Karpas-422 (cell line): ENCODE measurements around the gene GIT1. TPM values are rescaled to one million over a fixed set of nuclear protein-coding genes. Genes with fewer than 3 reads are reported as not detected.

Source experiments
- DNase-seq: peaks from one replicate; pipeline ENCODE4 v3.0.0-alpha.2; 2015
- H2AFZ ChIP-seq: fragments of 200-600 bp; sonication (generic); 2 replicates; pipeline ENCODE4 v1.6.1; 2014; ENCODE audit warnings: antibody characterized with exemption, low read length, mixed read lengths
- H3K27ac ChIP-seq: fragments of 200-600 bp; sonication (generic); 2 replicates; pipeline ENCODE4 v1.5.1; 2014; ENCODE audit warnings: mild to moderate bottlenecking, low read length, moderate library complexity
- H3K27me3 ChIP-seq: fragments of 200-600 bp; sonication (generic); 2 replicates; pipeline ENCODE4 v1.6.1; 2014; ENCODE audit warnings: low read length, mixed read lengths
- H3K36me3 ChIP-seq: fragments of 200-600 bp; sonication (generic); 2 replicates; pipeline ENCODE4 v1.6.1; 2014; ENCODE audit warnings: low read length, mixed read lengths; ENCODE audit not compliant: insufficient read depth
- H3K4me1 ChIP-seq: fragments of 200-600 bp; sonication (generic); 2 replicates; pipeline ENCODE4 v1.6.1; 2014; ENCODE audit warnings: mild to moderate bottlenecking, low read length, mixed read lengths
- H3K4me2 ChIP-seq: fragments of 200-600 bp; sonication (generic); 2 replicates; pipeline ENCODE4 v1.6.1; 2014; ENCODE audit warnings: low read length, low read depth, mild to moderate bottlenecking; ENCODE audit not compliant: poor library complexity, severe bottlenecking
- H3K4me3 ChIP-seq: fragments of 200-600 bp; sonication (generic); 2 replicates; pipeline ENCODE4 v1.5.1; 2014; ENCODE audit warnings: mild to moderate bottlenecking, antibody characterized with exemption, low read length, mixed read lengths
- H3K79me2 ChIP-seq: fragments of 200-600 bp; sonication (generic); 2 replicates; pipeline ENCODE4 v1.6.1; 2014; ENCODE audit warnings: mild to moderate bottlenecking, low read length, mixed read lengths
- H3K9ac ChIP-seq: fragments of 200-600 bp; sonication (generic); 2 replicates; pipeline ENCODE4 v1.6.0; 2014; ENCODE audit warnings: low read length
- H3K9me2 ChIP-seq: fragments of 200-600 bp; sonication (generic), shearing (Covaris generic); replicated peaks from 2 replicates; pipeline ENCODE4 v1.6.0; 2014; ENCODE audit warnings: mild to moderate bottlenecking, low read length, moderate library complexity; ENCODE audit not compliant: insufficient read depth
- H3K9me3 ChIP-seq: fragments of 300-700, 200-600 bp; sonication (generic); 2 replicates; pipeline ENCODE4 v1.6.1; 2014; ENCODE audit warnings: low read length, mixed read lengths
- H4K20me1 ChIP-seq: fragments of 200-600 bp; sonication (generic); 2 replicates; pipeline ENCODE4 v1.6.1; 2014; ENCODE audit warnings: mild to moderate bottlenecking, antibody characterized with exemption, low read length, low read depth; ENCODE audit not compliant: insufficient read depth
- total RNA-seq: library from RNA; depleted of rRNA; stranded (reverse); fragments of >200 nt; shearing (Covaris generic); gene quantifications from 2 replicates; pipeline ENCODE4 v1.2.3, GENCODE V29; 2014; ENCODE audit warnings: low replicate concordance

The GIT1 gene
- total RNA-seq, 1 experiment from 2014 or later = 58.7 TPM

- Histone ChIP-seq H3K4me1 (peaks cover 48% of the 10 kb centered on the region), H3K9ac (peak within 1 kb of the TSS; percentile 76), H3K4me2 (peak within 1 kb of the TSS; percentile 97), H3K36me3 (no peaks in the 10 kb centered on the region), H2AFZ (peak within 1 kb of the TSS; percentile 73; the same call in 1 of the 2 replicates), H4K20me1 (peaks cover 44% of the 10 kb centered on the region), H3K79me2 (peaks cover 15% of the 10 kb centered on the region), H3K9me2 (no peaks in the 10 kb centered on the region), H3K9me3 (no peaks in the 10 kb centered on the region), H3K4me3 (peak within 1 kb of the TSS; percentile 94), H3K27me3 (no peaks in the 10 kb centered on the region), H3K27ac (peak within 1 kb of the TSS; percentile 15)
- DNase-seq = peak; percentile 84
These were observed 3.6 kb upstream of the GIT1 start, which contains the start of gene ANKRD13B for GRCh38 chr17:29592850-29593551. Gene ANKRD13B (plus strand): TSS chr17:29593132. CDS start chr17:29593622, 490 bp downstream.

- Histone ChIP-seq H3K79me2 (peaks cover 26% of the 10 kb centered on the region), H3K9ac (peak overlapping the region; percentile 97), H3K9me2 (no peaks in the 10 kb centered on the region), H3K9me3 (no peaks in the 10 kb centered on the region), H3K4me1 (peaks cover 59% of the 10 kb centered on the region), H4K20me1 (peaks cover 38% of the 10 kb centered on the region), H3K4me3 (peak overlapping the region; percentile 94), H3K36me3 (no peaks in the 10 kb centered on the region), H2AFZ (peak overlapping the region; percentile 93), H3K27me3 (no peaks in the 10 kb centered on the region), H3K27ac (peak overlapping the region; percentile 89), H3K4me2 (peak overlapping the region; percentile 97)
- peak; percentile 92 for DNase-seq
These were observed 2.5 kb upstream of the GIT1 start for GRCh38 chr17:29591737-29592608.

GRCh38 chr17:29591146-29591736, 1.8 kb upstream of the GIT1 start:
- Histone ChIP-seq H4K20me1 (peaks cover 32% of the 10 kb centered on the region), H3K79me2 (peaks cover 33% of the 10 kb centered on the region), H3K9ac (peak overlapping the region; percentile 97), H2AFZ (peak overlapping the region; percentile 93), H3K4me1 (peaks cover 66% of the 10 kb centered on the region), H3K36me3 (no peaks in the 10 kb centered on the region), H3K4me2 (peak overlapping the region; percentile 97), H3K9me3 (no peaks in the 10 kb centered on the region), H3K9me2 (no peaks in the 10 kb centered on the region), H3K27ac (peak overlapping the region; percentile 89), H3K27me3 (no peaks in the 10 kb centered on the region), H3K4me3 (peak overlapping the region; percentile 94)
- DNase-seq = peak; percentile 87

- Histone ChIP-seq H3K4me3 (peak overlapping the region; percentile 94), H3K9ac (peak overlapping the region; percentile 97), H3K4me1 (peaks cover 72% of the 10 kb centered on the region), H2AFZ (peak overlapping the region; percentile 93), H3K4me2 (peak overlapping the region; percentile 97), H4K20me1 (peaks cover 25% of the 10 kb centered on the region), H3K9me2 (no peaks in the 10 kb centered on the region), H3K27ac (peak overlapping the region; percentile 89), H3K79me2 (peaks cover 40% of the 10 kb centered on the region), H3K27me3 (no peaks in the 10 kb centered on the region), H3K9me3 (no peaks in the 10 kb centered on the region), H3K36me3 (no peaks in the 10 kb centered on the region)
- peak; percentile 93 for DNase-seq
These were observed 1.1 kb upstream of the GIT1 start for GRCh38 chr17:29590411-29591145.

DNA sequence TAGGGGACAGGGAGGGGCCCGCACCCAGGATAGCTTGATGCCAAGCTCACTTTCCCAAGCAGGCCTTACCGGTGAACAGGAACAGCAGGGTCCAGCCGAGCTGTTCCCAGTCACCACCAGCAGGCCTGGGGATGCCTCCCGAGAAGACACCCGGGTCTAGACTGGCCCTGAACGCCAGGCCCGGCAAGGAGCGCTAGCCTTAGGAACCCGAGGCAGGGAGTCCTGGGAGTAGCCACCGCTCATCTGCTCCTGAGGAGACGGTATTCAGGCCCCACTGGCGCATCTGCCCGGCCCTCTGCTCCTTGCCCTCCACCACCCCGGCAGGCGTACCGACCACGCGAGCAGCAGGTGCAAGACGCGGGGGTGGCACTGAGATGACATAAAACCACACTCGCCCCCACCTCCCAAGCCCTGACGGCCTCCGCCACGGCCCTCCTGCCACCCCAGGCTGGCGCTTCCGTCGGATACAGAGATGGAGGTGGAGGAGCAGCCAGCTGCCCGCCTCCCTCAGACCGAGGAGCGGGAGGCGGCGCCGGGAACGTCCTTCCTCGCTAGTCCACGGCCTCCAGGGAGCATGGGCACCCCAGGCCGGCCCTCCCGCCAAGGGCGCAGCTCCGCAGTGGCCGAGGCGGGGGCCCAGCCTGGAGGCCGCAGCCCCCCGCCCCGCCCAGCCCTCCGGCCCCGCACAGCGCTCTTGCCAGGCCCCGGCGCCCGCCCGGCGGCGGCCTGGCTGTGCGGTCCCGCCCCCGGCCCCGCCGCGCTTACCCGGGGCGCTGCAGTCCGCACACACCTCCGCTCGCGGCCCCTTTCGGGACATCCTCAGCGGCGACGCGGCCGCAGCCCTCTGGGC, 661 bp downstream of the GIT1 start:
- Histone ChIP-seq H3K4me1 (peaks cover 71% of the 10 kb centered on the region), H3K27me3 (no peaks in the 10 kb centered on the region), H3K4me2 (peak overlapping the region; percentile 88), H3K36me3 (peaks cover 8% of the 10 kb centered on the region), H3K27ac (peak overlapping the region; percentile 27; the same call in 1 of the 2 replicates), H3K4me3 (peak overlapping the region; percentile 99), H3K9ac (peak overlapping the region; percentile 95), H4K20me1 (peaks cover 11% of the 10 kb centered on the region; the same call in 1 of the 2 replicates), H3K79me2 (peaks cover 52% of the 10 kb centered on the region), H3K9me3 (no peaks in the 10 kb centered on the region; the same call in 1 of the 2 replicates), H3K9me2 (no peaks in the 10 kb centered on the region), H2AFZ (no peak overlapping the region)
- DNase-seq = peak; percentile 73

DNA sequence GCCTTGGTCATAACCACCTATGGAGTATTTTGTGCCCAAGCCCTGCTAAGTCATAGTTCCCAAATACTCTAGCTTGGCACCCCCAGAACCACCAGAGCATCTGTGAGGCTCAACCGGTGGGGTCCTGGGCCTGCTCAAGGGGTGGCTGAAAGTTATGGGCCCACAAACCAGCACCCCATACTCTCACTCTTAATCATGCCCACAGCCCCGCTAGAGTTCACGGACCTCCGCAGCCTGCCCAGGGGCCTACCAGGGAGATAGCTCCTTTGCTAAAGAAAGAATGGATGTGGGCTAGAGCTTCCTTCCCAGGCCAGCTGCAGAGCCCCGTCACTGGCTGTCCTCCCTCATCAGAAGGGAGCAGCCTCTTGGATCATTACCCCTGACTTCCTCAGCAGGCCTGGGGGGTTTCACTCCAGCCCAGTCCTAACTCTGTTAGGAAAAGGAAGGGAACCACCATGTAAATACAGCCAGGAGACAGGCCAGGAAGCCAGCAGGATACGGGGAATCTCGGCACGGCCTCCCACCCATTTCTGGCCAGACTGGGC, 1.4 kb downstream of the GIT1 start:
- Histone ChIP-seq H3K4me3 (peak overlapping the region; percentile 99), H3K27ac (peak overlapping the region; percentile 27; the same call in 1 of the 2 replicates), H3K9me2 (no peaks in the 10 kb centered on the region), H3K4me1 (peaks cover 68% of the 10 kb centered on the region), H3K9me3 (no peaks in the 10 kb centered on the region; the same call in 1 of the 2 replicates), H3K36me3 (peaks cover 15% of the 10 kb centered on the region), H3K9ac (peak overlapping the region; percentile 95), H2AFZ (no peak overlapping the region), H3K27me3 (no peaks in the 10 kb centered on the region), H3K4me2 (peak overlapping the region; percentile 88), H4K20me1 (peaks cover 11% of the 10 kb centered on the region; the same call in 1 of the 2 replicates), H3K79me2 (peaks cover 59% of the 10 kb centered on the region)
- DNase-seq = peak; percentile 56

DNA sequence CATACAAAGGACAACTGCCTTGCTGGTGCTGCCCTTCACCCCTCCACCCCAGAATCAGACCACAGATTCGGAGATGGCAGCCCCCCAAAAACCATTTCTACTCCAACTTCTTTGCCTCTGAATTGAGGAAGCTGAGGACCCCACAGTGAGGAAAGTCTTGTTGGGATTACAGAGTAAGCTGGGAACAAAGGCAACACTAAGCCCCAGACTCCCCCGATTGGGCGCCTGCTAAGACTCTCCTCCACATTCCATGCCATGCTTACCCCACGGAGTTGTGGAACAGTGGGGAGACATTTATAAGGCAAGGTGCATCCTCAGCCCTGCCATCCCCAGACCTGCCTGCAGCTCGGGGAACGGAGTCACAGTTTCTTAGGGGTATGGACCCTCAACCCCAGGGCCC, 1.9 kb downstream of the GIT1 start:
- Histone ChIP-seq H3K9me3 (no peaks in the 10 kb centered on the region; the same call in 1 of the 2 replicates), H3K79me2 (peaks cover 64% of the 10 kb centered on the region), H3K9me2 (no peaks in the 10 kb centered on the region), H4K20me1 (peaks cover 11% of the 10 kb centered on the region; the same call in 1 of the 2 replicates), H3K27ac (no peak overlapping the region; the same call in 1 of the 2 replicates), H3K36me3 (peaks cover 18% of the 10 kb centered on the region), H3K4me1 (peaks cover 65% of the 10 kb centered on the region), H3K4me2 (peak overlapping the region; percentile 88), H2AFZ (no peak overlapping the region), H3K9ac (peak overlapping the region; percentile 95), H3K4me3 (peak overlapping the region; percentile 99), H3K27me3 (no peaks in the 10 kb centered on the region)
- no peak for DNase-seq
